ENCODE measurements around the gene SECTM1. TPM values are rescaled to one million over a fixed set of nuclear protein-coding genes. Genes with fewer than 3 reads are reported as not detected.

The SECTM1 gene
- total and polyA plus RNA-seq, 2 experiments from 2014 or later, result 0.21 to 1.3 TPM

DNA sequence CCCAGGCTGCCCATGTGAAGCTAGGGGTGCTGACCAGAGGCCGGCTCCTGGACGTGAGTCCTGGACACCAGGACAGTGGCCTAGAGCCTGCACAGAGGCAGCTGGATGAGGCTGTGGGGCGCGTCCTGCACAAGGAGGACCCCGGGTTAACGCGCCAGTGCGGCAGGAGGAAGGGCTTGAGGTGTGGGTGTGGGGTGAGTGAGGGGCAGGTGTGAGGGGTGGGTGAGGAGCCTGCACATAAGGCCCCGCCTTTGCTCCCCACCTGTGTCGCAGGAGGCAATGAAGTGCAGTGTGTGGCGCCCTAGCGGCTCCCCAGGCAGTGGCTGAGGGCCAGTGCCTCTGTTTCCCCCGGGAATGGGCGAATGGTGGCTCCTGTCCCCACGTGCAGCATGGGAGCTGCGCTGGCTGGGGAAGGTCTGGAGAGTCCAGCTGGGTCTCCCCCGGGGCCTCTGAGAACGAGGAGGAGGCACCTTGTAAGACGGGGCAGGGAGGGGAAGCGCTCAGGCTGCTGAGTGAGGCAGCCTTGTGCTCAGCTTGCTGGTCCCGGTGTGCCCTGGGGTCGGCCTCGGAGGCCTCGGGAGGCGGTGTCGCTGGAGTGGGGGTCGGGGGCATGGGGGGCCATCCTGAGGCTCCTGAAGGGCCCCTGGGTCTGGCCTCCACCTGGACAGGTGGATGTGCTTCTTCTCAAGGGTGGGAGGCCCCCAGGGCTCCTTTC lies 19.4 kb downstream of the SECTM1 start:
- Histone ChIP-seq H3K9me2 (ENCODE audit: insufficient read depth) (no peaks in the 10 kb centered on the region), H3F3A (replicated peaks; ENCODE audit: low read depth) (peaks cover 8% of the 10 kb centered on the region), H3K79me2 (replicated peaks; ENCODE audit: insufficient read depth) (no peaks in the 10 kb centered on the region), H3K4me1 (ENCODE audit: insufficient read depth) (no peaks in the 10 kb centered on the region), H2AFZ (no peak overlapping the region), H3K36me3 (ENCODE audit: insufficient read depth) (no peaks in the 10 kb centered on the region), H3K4me3 (no peak overlapping the region), H3K4me2 (no peak overlapping the region), H4K20me1 (replicated peaks; ENCODE audit: insufficient read depth) (no peaks in the 10 kb centered on the region), H3K27ac (ENCODE audit: low read depth) (no peak overlapping the region), H3K27me3 (ENCODE audit: insufficient read depth) (no peaks in the 10 kb centered on the region)
- Mint-ChIP-seq H3K27ac (no peak overlapping the region), H3K36me3 (ENCODE audit: low read depth) (no peaks in the 10 kb centered on the region), H3K27me3 (ENCODE audit: insufficient read depth, low read depth, poor library complexity) (peaks cover 12% of the 10 kb centered on the region), H3K4me3 (no peak overlapping the region), H3K4me1 (peaks cover 6% of the 10 kb centered on the region; the same call in 1 of the 3 replicates), H3K9me3 (no peaks in the 10 kb centered on the region)
- ATAC-seq (no peak), DNase-seq (ENCODE audit: low spot score) (no peak)
- no peak for TF ChIP-seq NANOG (IDR thresholded peaks at IDR 0.05; ENCODE audit: borderline replicate concordance)
- no peak for TF ChIP-seq ZNF462 (CRISPR knock-in tag; IDR thresholded peaks at IDR 0.05)
- TF ChIP-seq POLR2AphosphoS5 (IDR thresholded peaks at IDR 0.05; ENCODE audit: low read depth), result no peak
- no peak for TF ChIP-seq CTCF (conservative IDR thresholded peaks at IDR 0.05; ENCODE audit: low read depth in 2 of 2)
- no peak for TF ChIP-seq EZH2phosphoT487 (IDR thresholded peaks at IDR 0.05; ENCODE audit: unreplicated experiment)
